Measurements from ENCODE around the gene ZNF771. TPM values are rescaled to one million over a fixed set of nuclear protein-coding genes. Genes with fewer than 3 reads are reported as not detected.

The ZNF771 gene
- total and polyA plus RNA-seq, 9 of the 15 experiments (the other 6 are each of a cell fraction or from before 2014, with no cell fraction given) = 1.5 to 12.6 (median 4.4) TPM

DNA sequence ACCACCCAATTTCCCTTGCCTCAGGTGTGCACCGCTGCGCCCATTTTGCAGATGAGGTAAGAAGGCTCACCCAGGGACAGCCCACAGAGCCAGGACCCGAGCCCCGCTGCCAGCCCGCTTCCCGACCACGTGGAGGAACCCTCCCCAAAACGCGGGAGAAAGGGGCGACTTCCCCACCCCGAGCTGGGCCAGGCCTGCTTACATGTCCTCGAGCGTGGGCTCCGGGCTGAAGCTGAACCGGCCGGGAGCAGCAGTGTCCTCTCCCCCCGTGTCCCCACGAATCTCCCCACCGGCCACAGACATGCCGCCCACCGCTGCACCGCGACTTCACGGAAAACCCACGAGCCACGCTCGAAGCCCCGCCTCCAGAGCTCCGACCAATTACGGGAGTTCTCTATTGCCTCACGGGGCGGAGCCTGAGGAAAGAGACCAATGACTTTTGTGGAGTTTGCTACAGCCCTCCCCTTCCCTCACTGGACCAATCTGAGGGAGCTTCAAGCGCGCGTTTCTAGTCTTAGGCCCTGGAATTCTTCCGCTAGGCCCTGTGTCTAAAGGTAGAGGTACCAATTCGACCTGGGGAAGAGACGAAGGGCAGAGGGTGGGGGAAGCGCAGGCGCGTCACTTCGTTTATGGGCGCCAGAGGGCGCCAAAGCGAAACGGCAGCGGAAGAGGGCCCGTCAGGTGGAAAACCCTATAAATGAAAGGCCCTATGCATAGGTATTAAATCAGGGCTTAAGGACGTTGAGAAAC, 22.4 kb downstream of the ZNF771 start, which contains the start of gene DCTPP1 (continued):
- TF ChIP-seq, protein P1, sequence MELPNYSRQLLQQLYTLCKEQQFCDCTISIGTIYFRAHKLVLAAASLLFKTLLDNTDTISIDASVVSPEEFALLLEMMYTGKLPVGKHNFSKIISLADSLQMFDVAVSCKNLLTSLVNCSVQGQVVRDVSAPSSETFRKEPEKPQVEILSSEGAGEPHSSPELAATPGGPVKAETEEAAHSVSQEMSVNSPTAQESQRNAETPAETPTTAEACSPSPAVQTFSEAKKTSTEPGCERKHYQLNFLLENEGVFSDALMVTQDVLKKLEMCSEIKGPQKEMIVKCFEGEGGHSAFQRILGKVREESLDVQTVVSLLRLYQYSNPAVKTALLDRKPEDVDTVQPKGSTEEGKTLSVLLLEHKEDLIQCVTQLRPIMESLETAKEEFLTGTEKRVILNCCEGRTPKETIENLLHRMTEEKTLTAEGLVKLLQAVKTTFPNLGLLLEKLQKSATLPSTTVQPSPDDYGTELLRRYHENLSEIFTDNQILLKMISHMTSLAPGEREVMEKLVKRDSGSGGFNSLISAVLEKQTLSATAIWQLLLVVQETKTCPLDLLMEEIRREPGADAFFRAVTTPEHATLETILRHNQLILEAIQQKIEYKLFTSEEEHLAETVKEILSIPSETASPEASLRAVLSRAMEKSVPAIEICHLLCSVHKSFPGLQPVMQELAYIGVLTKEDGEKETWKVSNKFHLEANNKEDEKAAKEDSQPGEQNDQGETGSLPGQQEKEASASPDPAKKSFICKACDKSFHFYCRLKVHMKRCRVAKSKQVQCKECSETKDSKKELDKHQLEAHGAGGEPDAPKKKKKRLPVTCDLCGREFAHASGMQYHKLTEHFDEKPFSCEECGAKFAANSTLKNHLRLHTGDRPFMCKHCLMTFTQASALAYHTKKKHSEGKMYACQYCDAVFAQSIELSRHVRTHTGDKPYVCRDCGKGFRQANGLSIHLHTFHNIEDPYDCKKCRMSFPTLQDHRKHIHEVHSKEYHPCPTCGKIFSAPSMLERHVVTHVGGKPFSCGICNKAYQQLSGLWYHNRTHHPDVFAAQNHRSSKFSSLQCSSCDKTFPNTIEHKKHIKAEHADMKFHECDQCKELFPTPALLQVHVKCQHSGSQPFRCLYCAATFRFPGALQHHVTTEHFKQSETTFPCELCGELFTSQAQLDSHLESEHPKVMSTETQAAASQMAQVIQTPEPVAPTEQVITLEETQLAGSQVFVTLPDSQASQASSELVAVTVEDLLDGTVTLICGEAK (IDR thresholded peaks at IDR 0.05) = no peak
- TF ChIP-seq, protein P1 (CRISPR knock-in tag; IDR thresholded peaks at IDR 0.05) = no peak
- TF ChIP-seq, protein P2, sequence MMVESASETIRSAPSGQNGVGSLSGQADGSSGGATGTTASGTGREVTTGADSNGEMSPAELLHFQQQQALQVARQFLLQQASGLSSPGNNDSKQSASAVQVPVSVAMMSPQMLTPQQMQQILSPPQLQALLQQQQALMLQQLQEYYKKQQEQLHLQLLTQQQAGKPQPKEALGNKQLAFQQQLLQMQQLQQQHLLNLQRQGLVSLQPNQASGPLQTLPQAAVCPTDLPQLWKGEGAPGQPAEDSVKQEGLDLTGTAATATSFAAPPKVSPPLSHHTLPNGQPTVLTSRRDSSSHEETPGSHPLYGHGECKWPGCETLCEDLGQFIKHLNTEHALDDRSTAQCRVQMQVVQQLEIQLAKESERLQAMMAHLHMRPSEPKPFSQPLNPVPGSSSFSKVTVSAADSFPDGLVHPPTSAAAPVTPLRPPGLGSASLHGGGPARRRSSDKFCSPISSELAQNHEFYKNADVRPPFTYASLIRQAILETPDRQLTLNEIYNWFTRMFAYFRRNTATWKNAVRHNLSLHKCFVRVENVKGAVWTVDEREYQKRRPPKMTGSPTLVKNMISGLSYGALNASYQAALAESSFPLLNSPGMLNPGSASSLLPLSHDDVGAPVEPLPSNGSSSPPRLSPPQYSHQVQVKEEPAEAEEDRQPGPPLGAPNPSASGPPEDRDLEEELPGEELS (CRISPR knock-in tag; IDR thresholded peaks at IDR 0.05; ENCODE audit: borderline replicate concordance) = 0 out of 2 replicates have a peak, but pooled peaks have one; percentile 20
- no peak for TF ChIP-seq HDGF (IDR thresholded peaks at IDR 0.05)
- no peak for TF ChIP-seq ZNF23 (CRISPR knock-in tag; IDR thresholded peaks at IDR 0.05)
- TF ChIP-seq, protein P3, sequence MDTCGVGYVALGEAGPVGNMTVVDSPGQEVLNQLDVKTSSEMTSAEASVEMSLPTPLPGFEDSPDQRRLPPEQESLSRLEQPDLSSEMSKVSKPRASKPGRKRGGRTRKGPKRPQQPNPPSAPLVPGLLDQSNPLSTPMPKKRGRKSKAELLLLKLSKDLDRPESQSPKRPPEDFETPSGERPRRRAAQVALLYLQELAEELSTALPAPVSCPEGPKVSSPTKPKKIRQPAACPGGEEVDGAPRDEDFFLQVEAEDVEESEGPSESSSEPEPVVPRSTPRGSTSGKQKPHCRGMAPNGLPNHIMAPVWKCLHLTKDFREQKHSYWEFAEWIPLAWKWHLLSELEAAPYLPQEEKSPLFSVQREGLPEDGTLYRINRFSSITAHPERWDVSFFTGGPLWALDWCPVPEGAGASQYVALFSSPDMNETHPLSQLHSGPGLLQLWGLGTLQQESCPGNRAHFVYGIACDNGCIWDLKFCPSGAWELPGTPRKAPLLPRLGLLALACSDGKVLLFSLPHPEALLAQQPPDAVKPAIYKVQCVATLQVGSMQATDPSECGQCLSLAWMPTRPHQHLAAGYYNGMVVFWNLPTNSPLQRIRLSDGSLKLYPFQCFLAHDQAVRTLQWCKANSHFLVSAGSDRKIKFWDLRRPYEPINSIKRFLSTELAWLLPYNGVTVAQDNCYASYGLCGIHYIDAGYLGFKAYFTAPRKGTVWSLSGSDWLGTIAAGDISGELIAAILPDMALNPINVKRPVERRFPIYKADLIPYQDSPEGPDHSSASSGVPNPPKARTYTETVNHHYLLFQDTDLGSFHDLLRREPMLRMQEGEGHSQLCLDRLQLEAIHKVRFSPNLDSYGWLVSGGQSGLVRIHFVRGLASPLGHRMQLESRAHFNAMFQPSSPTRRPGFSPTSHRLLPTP (IDR thresholded peaks at IDR 0.05; ENCODE audit: borderline replicate concordance, extremely low read depth, insufficient read length) = no peak
- TF ChIP-seq, protein P4, sequence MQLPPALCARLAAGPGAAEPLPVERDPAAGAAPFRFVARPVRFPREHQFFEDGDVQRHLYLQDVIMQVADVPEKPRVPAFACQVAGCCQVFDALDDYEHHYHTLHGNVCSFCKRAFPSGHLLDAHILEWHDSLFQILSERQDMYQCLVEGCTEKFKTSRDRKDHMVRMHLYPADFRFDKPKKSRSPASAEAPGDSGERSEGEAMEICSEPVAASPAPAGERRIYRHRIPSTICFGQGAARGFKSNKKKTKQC (CRISPR knock-in tag; IDR thresholded peaks at IDR 0.05) = no peak
- TF ChIP-seq IFI16 (CRISPR knock-in tag; IDR thresholded peaks at IDR 0.05) = no peak
- TF ChIP-seq ZNF75A (CRISPR knock-in tag; IDR thresholded peaks at IDR 0.05) = no peak
- TF ChIP-seq KLF10 (CRISPR knock-in tag; IDR thresholded peaks at IDR 0.05) = no peak
- no peak for TF ChIP-seq SMARCB1 (IDR thresholded peaks at IDR 0.05; ENCODE audit: insufficient read length, low read depth)
- TF ChIP-seq BRF1 (IDR thresholded peaks at IDR 0.05; ENCODE audit: borderline replicate concordance, extremely low read depth, insufficient read length) = no peak
- no peak for TF ChIP-seq ZNF197 (CRISPR knock-in tag; IDR thresholded peaks at IDR 0.05; ENCODE audit: low read depth)

Measured in K562 (cell line).